Endodermal cell (in vitro differentiated cells): ENCODE measurements around the gene CRYAB. TPM values are rescaled to one million over a fixed set of nuclear protein-coding genes. Genes with fewer than 3 reads are reported as not detected.
A peak's percentile ranks its signal among the peaks of the same experiment; 100 is the strongest.

Experiments used
- DNase-seq: peaks from one replicate; pipeline ENCODE4 v3.0.0-alpha.2; 2017
- H3K27ac ChIP-seq: 2 replicates; pipeline ENCODE4 v1.5.1; 2013; ENCODE audit warnings: mild to moderate bottlenecking, low read depth, low read length, moderate library complexity
- H3K27me3 ChIP-seq: 2 replicates; pipeline ENCODE4 v1.6.1; 2013; ENCODE audit warnings: mild to moderate bottlenecking, low read length, moderate library complexity; ENCODE audit not compliant: insufficient read depth, control insufficient read depth, poor library complexity, severe bottlenecking
- H3K36me3 ChIP-seq: 2 replicates; pipeline ENCODE4 v1.7.0; 2013; ENCODE audit warnings: mild to moderate bottlenecking, low read length, moderate library complexity; ENCODE audit not compliant: control insufficient read depth, insufficient read depth
- H3K4me1 ChIP-seq: one replicate; pipeline ENCODE4 v1.7.0; 2013; ENCODE audit warnings: low read length; ENCODE audit not compliant: control insufficient read depth, insufficient read depth
- H3K4me3 ChIP-seq: 2 replicates; pipeline ENCODE4 v1.5.1; 2013; ENCODE audit warnings: mild to moderate bottlenecking, low read length, moderate library complexity
- H3K9ac ChIP-seq: 2 replicates; pipeline ENCODE4 v1.6.1; 2013; ENCODE audit warnings: mild to moderate bottlenecking, low read length, moderate library complexity; ENCODE audit not compliant: poor library complexity, severe bottlenecking; ENCODE audit errors: extremely low read depth
- H3K9me3 ChIP-seq: 2 replicates; pipeline ENCODE4 v1.6.1; 2013; ENCODE audit warnings: mild to moderate bottlenecking, low read length, moderate library complexity; ENCODE audit not compliant: control insufficient read depth
- H3K27ac Mint-ChIP-seq: 2 replicates; pipeline ENCODE4 v1.8.0; 2020; ENCODE audit warnings: mixed read lengths
- H3K27me3 Mint-ChIP-seq: 2 replicates; pipeline ENCODE4 v1.8.0; 2021; ENCODE audit warnings: mild to moderate bottlenecking, mixed read lengths; ENCODE audit not compliant: insufficient read depth
- H3K36me3 Mint-ChIP-seq: 2 replicates; pipeline ENCODE4 v1.8.0; 2020; ENCODE audit warnings: low read depth, mixed read lengths
- H3K4me1 Mint-ChIP-seq: 2 replicates; pipeline ENCODE4 v1.8.0; 2020; ENCODE audit warnings: mixed read lengths
- H3K4me3 Mint-ChIP-seq: 2 replicates; pipeline ENCODE4 v1.8.0; 2020; ENCODE audit warnings: mild to moderate bottlenecking, moderate library complexity, mixed read lengths
- H3K9me3 Mint-ChIP-seq: 2 replicates; pipeline ENCODE4 v1.8.0; 2020; ENCODE audit warnings: mild to moderate bottlenecking, mixed read lengths
- WGBS, 2 experiments: methylation state at CpG; one replicate each; pipeline versions ENCODE4 v1.1.5 to v1.1.7; 2013; ENCODE audit warnings: missing lambda C conversion rate in 2 of 2, mixed read lengths in 1 of 2; ENCODE audit not compliant: insufficient coverage in 1 of 2, insufficient read length in 1 of 2; 5-methylcytosine and 5-hydroxymethylcytosine counted together
- total RNA-seq, 2 donors: library from RNA; stranded (reverse); fragmentation: NEBNext Ultra II Directional in 1 of 2; extraction: Animal tissue kit (Norgen Biotek cat#: 25700) in 1 of 2; gene quantifications; 2 replicates in 1 of 2; 3 replicates in 1 of 2; pipeline ENCODE4 v1.2.1, GENCODE V29; 2021
- TF ChIP-seq, protein P1 (sequence below): fragments of 200-600 bp; sonication (generic); conservative IDR thresholded peaks from 2 replicates; pipeline ENCODE4 v1.5.0; 2021; ENCODE audit warnings: antibody characterized with exemption, mild to moderate bottlenecking

The CRYAB gene
- total RNA-seq, 2 donors from 2014 or later: 0.84 to 4.4 TPM

DNA sequence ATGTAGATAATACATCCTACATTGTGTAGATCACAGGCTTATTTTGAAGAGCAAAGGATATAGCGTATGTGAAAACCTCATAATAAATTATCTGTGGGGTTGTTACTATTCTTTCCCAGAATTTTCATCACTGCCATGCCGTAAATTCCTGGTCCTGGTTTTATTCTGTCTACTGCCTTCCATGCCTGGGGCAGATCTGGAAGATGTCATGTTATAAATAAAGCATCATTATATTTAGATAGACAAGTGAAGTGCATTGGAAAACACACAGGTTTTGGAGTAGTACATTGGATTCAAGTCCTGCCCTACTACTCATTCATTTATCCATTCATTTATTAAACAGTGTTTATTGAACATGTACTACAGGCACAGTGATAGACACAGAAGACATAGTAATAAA lies 9.3 kb upstream of the CRYAB start:
- H3K4me3 ChIP-seq: no peak overlapping the region
- H3K9ac ChIP-seq: no peak overlapping the region
- H3K36me3 ChIP-seq: no peaks in the 10 kb centered on the region
- DNase-seq: no peak
- Mint-ChIP-seq H3K9me3 (no peaks in the 10 kb centered on the region), H3K4me1 (peaks cover 37% of the 10 kb centered on the region), H3K36me3 (no peaks in the 10 kb centered on the region), H3K27ac (no peak overlapping the region), H3K4me3 (no peak overlapping the region), H3K27me3 (no peaks in the 10 kb centered on the region)
- H3K4me1 ChIP-seq: no peaks in the 10 kb centered on the region
- WGBS, 2 experiments: 93% methylated on average over 2 of the region's 2 CpGs; no CpG with 5 or more reads in 1 of the 2 experiments
- no peaks in the 10 kb centered on the region for H3K27me3 ChIP-seq
- TF ChIP-seq, protein P1, sequence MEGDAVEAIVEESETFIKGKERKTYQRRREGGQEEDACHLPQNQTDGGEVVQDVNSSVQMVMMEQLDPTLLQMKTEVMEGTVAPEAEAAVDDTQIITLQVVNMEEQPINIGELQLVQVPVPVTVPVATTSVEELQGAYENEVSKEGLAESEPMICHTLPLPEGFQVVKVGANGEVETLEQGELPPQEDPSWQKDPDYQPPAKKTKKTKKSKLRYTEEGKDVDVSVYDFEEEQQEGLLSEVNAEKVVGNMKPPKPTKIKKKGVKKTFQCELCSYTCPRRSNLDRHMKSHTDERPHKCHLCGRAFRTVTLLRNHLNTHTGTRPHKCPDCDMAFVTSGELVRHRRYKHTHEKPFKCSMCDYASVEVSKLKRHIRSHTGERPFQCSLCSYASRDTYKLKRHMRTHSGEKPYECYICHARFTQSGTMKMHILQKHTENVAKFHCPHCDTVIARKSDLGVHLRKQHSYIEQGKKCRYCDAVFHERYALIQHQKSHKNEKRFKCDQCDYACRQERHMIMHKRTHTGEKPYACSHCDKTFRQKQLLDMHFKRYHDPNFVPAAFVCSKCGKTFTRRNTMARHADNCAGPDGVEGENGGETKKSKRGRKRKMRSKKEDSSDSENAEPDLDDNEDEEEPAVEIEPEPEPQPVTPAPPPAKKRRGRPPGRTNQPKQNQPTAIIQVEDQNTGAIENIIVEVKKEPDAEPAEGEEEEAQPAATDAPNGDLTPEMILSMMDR: no peak
- no peak overlapping the region for H3K27ac ChIP-seq
- no peaks in the 10 kb centered on the region for H3K9me3 ChIP-seq

DNA sequence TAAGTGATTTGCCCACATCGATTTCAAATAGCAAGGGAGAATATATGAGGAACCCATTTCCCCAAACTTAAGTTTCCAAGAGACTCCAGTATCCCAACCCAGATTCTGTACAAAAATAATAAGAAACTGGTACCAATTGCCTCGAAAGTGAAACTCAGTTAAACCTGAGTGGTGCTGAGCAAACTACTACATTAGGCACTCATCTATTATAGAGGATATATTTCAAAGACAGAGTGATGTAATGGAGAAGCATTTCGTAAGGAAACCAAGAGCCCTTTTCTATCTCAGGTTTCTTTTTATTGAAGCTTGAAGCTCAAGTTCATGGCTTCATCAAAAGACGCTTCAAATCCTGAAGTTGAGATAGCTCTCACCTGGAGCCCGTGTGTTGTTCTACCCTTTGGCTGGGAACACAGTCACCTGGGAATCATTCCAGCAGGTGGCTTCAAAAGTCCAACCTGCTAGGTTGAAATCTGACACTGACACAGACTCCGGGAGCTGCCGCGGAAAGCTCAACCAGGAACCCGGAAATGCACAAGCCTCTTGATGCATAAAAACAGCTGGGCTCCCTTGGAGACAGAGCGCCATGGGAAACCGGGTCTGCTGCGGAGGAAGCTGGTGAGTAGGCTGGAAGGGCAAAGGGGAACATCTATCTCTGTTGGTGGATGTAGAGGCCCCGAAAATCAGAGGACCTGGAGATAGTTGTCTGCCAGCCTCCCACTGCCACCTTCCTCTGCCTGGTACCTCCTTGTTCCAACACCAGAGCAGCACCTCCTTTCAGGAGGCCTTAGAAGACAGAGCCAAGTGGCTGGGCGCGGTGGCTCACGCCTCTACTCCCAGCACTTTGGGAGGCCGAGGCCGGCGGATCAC lies 7.1 kb upstream of the CRYAB start, which contains the start of gene C11orf52:
Gene C11orf52 (plus strand): TSS at position 524 of the 867 bp plus-strand sequence. CDS start 60 bp downstream, at position 584.
- no peaks in the 10 kb centered on the region for H3K9me3 ChIP-seq
- Mint-ChIP-seq H3K36me3 (no peaks in the 10 kb centered on the region), H3K4me3 (peak within 1 kb of the TSS; percentile 53), H3K9me3 (no peaks in the 10 kb centered on the region), H3K4me1 (peaks cover 18% of the 10 kb centered on the region), H3K27ac (peak within 1 kb of the TSS; percentile 89), H3K27me3 (peaks cover 4% of the 10 kb centered on the region)
- no peak within 1 kb of the TSS for H3K4me3 ChIP-seq
- peak; percentile 92 for DNase-seq
- no peaks in the 10 kb centered on the region for H3K4me1 ChIP-seq
- H3K27ac ChIP-seq: no peak within 1 kb of the TSS
- no peaks in the 10 kb centered on the region for H3K36me3 ChIP-seq
- H3K27me3 ChIP-seq: no peaks in the 10 kb centered on the region
- TF ChIP-seq, protein P1: peak; percentile 57
- no peak within 1 kb of the TSS for H3K9ac ChIP-seq
- WGBS, 2 experiments: 63 to 68% methylated on average over 16 to 19 of the region's 19 CpGs

DNA sequence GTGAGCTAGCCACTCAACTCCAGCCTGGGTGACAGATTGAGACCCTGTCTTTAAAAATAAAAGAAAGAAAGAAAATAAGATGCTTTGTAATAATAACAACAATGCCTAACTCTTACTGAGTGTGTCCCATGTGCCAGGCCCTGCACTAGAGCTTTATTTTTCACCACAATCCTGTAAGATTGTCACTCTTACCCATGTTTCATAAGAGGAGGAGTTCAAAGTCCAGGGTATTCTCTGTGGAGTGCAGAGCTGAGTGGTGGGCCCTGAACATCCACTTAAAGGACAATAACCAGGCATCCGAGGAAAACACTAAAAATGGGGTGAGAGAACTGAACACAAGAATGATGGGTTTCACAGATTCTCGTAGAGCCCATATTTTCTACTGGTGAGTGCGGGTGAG lies 6.2 kb upstream of the CRYAB start:
- WGBS, 2 experiments: 91 to 100% methylated on average over 3 of the region's 3 CpGs
- H3K4me3 ChIP-seq: no peak overlapping the region
- Mint-ChIP-seq H3K9me3 (no peaks in the 10 kb centered on the region), H3K36me3 (no peaks in the 10 kb centered on the region), H3K4me3 (no peak overlapping the region), H3K4me1 (peaks cover 10% of the 10 kb centered on the region), H3K27ac (no peak overlapping the region), H3K27me3 (peaks cover 5% of the 10 kb centered on the region)
- H3K9me3 ChIP-seq: no peaks in the 10 kb centered on the region
- no peak overlapping the region for H3K9ac ChIP-seq
- H3K27ac ChIP-seq: no peak overlapping the region
- no peaks in the 10 kb centered on the region for H3K4me1 ChIP-seq
- DNase-seq: no peak
- TF ChIP-seq, protein P1: no peak
- no peaks in the 10 kb centered on the region for H3K36me3 ChIP-seq
- no peaks in the 10 kb centered on the region for H3K27me3 ChIP-seq
